MG63 (cell line): Measurements from ENCODE around the gene ICAM4. TPM values are rescaled to one million over a fixed set of nuclear protein-coding genes. Genes with fewer than 3 reads are reported as not detected.
"Not testable (repeated sequence)": the region's sequence is repeated elsewhere in the genome, so short reads cannot be mapped to it uniquely, and the experiment has no call there.

Experiments used
- DNase-seq: peaks from one replicate; pipeline ENCODE4 v3.0.0-alpha.2; 2020
- H3K27me3 ChIP-seq: fragments of 250-450 bp; sonication (Bioruptor Pico); 2 replicates; pipeline ENCODE4 v1.5.1; 2020; ENCODE audit warnings: mild to moderate bottlenecking, moderate library complexity
- H3K36me3 ChIP-seq: fragments of 250-450 bp; sonication (Bioruptor Pico); 2 replicates; pipeline ENCODE4 v1.5.1; 2020; ENCODE audit warnings: mild to moderate bottlenecking, moderate library complexity
- H3K4me3 ChIP-seq: fragments of 250-450 bp; sonication (Bioruptor Pico); 2 replicates; pipeline ENCODE4 v1.5.1; 2020; ENCODE audit warnings: mild to moderate bottlenecking, moderate library complexity
- H3K9me3 ChIP-seq: fragments of 250-450 bp; sonication (Bioruptor Pico); 2 replicates; pipeline ENCODE4 v1.5.1; 2020; ENCODE audit warnings: mild to moderate bottlenecking, moderate library complexity
- total RNA-seq: library from RNA; depleted of rRNA; stranded (reverse); fragments of >200 nt; shearing (Covaris generic); gene quantifications from 2 replicates; pipeline ENCODE4 v1.2.3, GENCODE V29; 2014; ENCODE audit warnings: low replicate concordance; rRNA removed

The ICAM4 gene, protein sequence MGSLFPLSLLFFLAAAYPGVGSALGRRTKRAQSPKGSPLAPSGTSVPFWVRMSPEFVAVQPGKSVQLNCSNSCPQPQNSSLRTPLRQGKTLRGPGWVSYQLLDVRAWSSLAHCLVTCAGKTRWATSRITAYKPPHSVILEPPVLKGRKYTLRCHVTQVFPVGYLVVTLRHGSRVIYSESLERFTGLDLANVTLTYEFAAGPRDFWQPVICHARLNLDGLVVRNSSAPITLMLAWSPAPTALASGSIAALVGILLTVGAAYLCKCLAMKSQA
- not detected in 2 replicates for total RNA-seq

DNA sequence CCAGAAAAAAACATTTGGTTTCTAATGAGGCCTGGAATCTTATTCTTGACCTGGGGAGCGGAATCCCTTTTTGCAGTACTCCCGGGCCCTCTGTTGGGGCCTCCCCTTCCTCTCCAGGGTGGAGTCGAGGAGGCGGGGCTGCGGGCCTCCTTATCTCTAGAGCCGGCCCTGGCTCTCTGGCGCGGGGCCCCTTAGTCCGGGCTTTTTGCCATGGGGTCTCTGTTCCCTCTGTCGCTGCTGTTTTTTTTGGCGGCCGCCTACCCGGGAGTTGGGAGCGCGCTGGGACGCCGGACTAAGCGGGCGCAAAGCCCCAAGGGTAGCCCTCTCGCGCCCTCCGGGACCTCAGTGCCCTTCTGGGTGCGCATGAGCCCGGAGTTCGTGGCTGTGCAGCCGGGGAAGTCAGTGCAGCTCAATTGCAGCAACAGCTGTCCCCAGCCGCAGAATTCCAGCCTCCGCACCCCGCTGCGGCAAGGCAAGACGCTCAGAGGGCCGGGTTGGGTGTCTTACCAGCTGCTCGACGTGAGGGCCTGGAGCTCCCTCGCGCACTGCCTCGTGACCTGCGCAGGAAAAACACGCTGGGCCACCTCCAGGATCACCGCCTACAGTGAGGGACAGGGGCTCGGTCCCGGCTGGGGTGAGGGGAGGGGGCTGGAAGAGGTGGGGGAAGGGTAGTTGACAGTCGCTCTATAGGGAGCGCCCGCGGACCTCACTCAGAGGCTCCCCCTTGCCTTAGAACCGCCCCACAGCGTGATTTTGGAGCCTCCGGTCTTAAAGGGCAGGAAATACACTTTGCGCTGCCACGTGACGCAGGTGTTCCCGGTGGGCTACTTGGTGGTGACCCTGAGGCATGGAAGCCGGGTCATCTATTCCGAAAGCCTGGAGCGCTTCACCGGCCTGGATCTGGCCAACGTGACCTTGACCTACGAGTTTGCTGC lies at the start of gene ICAM4:
TSS of gene ICAM4 (plus strand) at position 153 of the 935 bp plus-strand sequence. CDS start at position 211, 58 bp downstream.
- H3K4me3 ChIP-seq = no peak within 1 kb of the TSS
- DNase-seq = no peak
- peaks cover 34% of the 10 kb centered on the region for H3K27me3 ChIP-seq

DNA sequence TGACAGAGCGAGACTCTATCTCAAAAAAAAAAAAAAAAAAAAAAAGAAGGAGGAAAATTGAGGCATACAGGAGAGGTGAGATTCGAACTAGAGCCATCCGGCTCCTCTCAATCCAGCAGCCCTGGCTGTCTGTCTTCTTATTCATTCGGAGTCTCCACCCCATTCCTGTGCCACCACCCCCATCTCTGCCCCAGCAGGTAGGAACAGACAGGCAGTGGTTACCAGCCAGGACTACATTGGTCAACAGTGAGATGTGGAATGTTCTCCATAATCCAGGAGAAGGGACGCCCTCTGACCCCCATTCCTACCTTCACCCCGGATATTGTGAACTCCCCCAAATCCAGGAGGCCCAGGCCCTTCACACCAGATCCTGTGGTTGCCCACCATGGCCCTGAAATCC lies 49.1 kb upstream of the ICAM4 start:
- no peaks in the 10 kb centered on the region for H3K9me3 ChIP-seq
- no peaks in the 10 kb centered on the region for H3K27me3 ChIP-seq
- no peaks in the 10 kb centered on the region for H3K36me3 ChIP-seq
- peak; percentile 74 for DNase-seq
- H3K4me3 ChIP-seq = no peak overlapping the region

More for the DNA sequence above, at the start of gene ICAM4:
- Histone ChIP-seq H3K36me3 (no peaks in the 10 kb centered on the region), H3K9me3 (peaks cover 3% of the 10 kb centered on the region; the same call in 1 of the 2 replicates)

DNA sequence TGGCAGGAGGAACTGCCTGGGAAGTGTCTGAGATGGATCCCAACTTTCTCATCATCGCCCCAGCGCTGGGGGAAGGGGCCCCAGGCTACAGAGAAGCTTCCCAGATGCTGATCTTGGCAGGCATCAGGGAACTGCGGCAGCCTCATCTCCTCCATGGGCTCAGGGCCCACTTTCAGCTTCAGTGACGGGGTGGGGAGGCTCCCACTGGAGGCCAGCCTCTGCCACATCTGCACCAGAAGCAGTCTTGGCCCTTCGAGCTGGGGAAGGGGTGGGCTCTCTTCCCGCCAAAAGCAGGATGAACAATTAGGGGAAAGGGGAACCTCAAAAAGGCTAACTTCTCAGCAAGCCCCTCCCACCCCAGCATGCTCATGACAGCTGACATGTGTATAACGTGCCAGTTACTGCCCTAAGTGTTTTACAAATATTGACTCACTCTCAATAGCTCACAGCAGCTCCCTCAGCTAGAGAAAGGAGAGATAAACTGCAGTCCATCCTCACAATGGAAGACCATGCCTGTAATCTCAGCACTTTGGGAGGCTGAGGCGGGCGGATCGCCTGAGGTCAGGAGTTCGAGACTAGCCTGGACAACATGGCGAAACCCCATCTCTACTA lies 48.5 kb upstream of the ICAM4 start:
- H3K36me3 ChIP-seq = no peaks in the 10 kb centered on the region
- H3K9me3 ChIP-seq = no peaks in the 10 kb centered on the region
- peak; percentile 99 for DNase-seq
- no peaks in the 10 kb centered on the region for H3K27me3 ChIP-seq
- H3K4me3 ChIP-seq = no peak overlapping the region

DNA sequence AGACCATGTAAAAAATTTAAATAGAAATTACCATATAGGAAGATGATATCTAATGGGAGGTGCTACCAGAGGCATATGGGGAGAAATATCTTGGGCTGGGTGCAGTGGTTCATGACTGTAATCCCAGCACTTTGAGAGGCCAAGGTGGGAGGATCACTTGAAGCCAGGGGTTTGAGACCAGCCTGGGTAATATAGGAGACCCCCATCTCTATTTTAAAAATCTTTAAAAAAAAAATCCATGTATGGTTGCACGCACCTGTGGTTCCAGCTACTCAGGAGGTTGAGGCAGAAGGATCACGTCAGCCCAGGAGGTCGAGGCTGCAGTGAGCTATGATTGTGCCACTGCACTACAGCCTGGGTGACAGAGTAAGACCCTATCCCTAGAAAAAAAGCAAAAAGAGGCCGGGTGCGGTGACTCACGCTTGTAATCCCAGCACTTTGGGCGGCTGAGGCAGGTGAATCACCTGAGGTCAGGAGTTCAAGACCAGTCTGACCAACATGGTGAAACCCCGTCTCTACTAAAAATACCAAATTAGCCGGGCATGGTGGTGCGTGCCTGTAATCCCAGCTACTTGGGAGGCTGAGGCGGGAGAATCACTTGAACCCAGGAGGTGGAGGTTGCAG lies 44.8 kb upstream of the ICAM4 start:
- H3K4me3 ChIP-seq, H3K9me3 ChIP-seq, H3K27me3 ChIP-seq, H3K36me3 ChIP-seq: not testable (repeated sequence)
- peak; percentile 41 for DNase-seq

DNA sequence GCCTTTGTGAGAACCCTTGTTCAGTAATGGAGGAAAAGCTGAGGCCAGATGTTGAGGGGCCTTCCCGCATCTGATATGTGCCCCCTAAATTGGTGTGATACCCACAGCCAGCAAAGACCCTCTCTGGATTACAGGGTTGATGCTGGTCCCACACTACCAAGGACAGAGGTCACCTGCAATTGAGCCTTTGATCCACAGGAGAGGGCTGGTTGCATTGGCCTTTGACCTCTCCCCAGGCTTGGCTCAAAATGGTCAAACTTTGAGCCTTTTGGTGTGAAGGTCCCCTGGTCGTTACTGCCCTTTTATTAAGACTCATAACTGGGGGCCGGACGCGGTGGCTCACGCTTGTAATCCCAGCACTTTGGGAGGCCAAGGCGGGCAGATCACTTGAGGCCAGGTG lies 43.1 kb upstream of the ICAM4 start:
- Histone ChIP-seq H3K9me3 (no peaks in the 10 kb centered on the region), H3K4me3 (no peak overlapping the region), H3K27me3 (no peaks in the 10 kb centered on the region), H3K36me3 (no peaks in the 10 kb centered on the region)
- no peak for DNase-seq

DNA sequence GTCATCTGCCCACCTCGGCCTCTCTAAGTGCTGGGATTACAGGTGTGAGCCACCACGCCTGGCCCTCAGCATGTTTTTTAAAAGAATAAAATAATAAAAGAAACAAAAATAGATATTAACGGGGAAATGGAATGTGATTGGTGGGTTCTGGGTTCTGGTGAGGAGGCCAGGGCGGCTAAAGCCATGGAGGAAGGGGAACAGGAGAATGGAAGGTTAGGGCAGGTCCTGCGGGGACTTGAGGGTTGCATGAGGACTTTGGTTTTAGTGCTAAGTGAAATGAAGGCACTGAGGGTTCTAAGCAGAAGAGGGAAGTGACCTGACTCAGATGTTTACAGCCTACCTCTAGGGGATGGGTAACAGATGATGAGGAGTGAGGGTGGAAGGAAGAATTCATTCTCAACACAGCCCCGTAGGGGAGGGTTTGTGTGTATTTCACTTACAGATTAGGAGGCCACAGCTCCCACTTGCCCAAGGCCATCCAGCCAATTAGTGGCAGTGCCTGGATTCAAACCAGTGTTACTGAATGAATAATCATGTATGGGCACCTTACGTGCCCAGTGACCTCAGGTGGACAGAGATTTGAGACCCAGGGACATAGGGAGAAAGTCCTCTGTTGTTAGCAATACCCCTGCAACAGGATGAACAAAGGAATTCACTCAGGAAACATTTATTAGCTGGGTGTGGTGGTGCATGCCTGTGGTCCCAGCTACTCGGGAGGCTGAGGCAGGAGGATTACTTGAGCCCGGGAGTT lies 41.4 kb upstream of the ICAM4 start:
- no peak for DNase-seq
- H3K27me3 ChIP-seq = no peaks in the 10 kb centered on the region
- H3K9me3 ChIP-seq = no peaks in the 10 kb centered on the region
- H3K36me3 ChIP-seq = no peaks in the 10 kb centered on the region
- no peak overlapping the region for H3K4me3 ChIP-seq

DNA sequence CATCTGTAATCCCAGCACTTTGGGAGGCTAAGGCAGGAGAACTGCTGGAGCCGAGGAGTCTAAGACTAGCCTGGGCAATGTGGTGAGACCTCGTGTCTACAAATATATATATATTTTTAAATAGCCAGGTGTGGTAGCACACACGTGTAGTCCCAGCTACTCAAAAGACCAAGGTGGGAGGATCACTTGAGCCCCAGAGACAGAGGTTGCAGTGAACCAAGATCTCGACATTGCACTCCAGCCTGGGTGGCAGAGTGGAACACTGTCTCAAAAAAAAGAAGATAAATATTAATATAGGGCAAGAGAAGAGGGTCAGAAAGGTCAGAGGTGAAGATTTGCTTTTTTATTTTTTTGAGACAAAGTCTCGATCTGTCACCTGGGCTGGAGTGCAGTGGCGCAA lies 40.2 kb upstream of the ICAM4 start:
- H3K27me3 ChIP-seq = no peaks in the 10 kb centered on the region
- DNase-seq = no peak

DNA sequence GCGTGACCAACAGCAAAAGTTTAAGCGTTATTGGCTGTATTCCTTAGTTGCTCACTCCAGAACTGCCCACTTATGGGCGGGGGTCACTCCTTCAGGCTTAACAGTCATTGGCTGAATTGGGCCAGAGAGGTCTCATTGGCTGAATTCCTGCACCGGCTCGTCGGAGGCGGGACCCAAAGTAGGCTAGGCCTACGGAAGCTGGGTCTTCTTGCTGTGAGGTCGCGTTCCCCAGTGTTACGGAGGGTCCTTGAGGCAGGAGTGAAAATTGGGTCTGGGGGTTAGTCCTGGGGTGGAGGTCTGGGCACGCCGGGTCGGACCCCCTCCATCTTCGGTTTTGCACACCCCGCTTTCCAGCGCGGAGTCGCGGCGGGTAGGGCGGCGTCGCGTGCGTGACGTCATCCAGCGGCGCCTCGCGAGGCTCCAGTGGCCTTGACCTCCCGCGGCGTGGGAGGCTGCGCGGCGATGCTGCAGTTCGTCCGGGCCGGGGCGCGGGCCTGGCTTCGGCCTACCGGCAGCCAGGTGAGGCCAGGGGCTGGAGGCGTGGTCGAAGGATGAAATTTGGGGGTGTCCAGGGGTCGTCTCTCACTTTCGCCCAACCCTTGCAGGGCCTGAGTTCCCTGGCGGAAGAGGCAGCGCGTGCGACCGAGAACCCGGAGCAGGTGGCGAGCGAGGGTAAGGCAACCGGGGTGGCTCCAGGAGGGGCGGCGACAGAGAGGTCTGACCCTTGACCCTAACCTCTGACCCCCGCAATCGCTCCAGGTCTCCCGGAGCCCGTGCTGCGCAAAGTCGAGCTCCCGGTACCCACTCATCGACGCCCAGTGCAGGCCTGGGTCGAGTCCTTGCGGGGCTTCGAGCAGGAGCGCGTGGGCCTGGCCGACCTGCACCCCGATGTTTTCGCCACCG lies 34.7 kb upstream of the ICAM4 start, which contains the start of gene MRPL4:
TSS of gene MRPL4 (plus strand) at position 423 of the 903 bp plus-strand sequence. CDS start at position 463, 40 bp downstream.
- peak within 1 kb of the TSS; percentile 97 for H3K4me3 ChIP-seq
- peak; percentile 100 for DNase-seq
- no peaks in the 10 kb centered on the region for H3K27me3 ChIP-seq
- peaks cover 46% of the 10 kb centered on the region for H3K36me3 ChIP-seq
- 0 out of 2 replicates have a peak, but pooled peaks cover 2% of the 10 kb centered on the region for H3K9me3 ChIP-seq

More for the DNA sequence above, 40.2 kb upstream of the ICAM4 start:
- H3K36me3 ChIP-seq = no peaks in the 10 kb centered on the region
- no peaks in the 10 kb centered on the region for H3K9me3 ChIP-seq
- no peak overlapping the region for H3K4me3 ChIP-seq

DNA sequence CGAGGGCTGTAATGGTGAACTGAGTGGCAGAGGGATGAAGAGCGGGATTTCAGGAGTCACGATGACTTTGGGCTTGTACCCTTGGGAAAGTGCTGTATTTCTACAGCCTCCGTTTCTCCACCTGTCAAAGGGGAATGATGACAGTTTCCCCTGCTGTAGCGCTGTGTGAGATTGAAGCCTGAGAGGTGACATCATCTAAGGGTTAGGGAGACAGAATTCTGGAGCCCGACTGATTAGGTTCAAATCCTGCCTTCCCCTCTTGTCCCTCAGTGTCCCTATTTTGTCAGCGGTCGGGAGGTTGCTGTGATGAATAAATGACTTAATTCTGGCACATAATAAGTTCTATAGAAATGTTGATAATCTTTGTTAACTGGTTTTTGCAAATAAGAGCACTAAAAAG lies 34.0 kb upstream of the ICAM4 start:
- peaks cover 53% of the 10 kb centered on the region for H3K36me3 ChIP-seq
- H3K9me3 ChIP-seq = 0 out of 2 replicates have a peak, but pooled peaks cover 2% of the 10 kb centered on the region
- H3K4me3 ChIP-seq = peak overlapping the region; percentile 97

DNA sequence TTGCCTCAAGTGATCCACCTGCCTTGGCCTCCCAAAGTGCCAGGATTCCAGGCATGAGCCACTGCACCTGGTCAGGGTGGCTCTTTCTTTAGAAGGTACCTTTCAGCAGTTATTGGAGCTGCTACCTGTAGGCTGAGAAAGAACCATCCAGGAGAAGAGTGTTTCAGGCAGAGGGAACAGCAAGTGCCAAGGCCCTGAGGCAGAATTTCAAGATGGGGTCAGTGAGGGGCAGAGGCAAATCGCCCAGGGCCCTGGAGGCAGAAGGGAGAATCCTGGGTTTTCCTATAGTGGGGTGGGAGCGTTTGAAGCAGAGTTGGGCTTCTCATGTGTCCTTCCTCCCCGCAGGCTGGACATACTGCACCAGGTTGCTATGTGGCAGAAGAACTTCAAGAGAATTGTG lies 32.5 kb upstream of the ICAM4 start:
- no peak for DNase-seq
- Histone ChIP-seq H3K4me3 (no peak overlapping the region), H3K36me3 (peaks cover 67% of the 10 kb centered on the region), H3K9me3 (0 out of 2 replicates have a peak, but pooled peaks cover 2% of the 10 kb centered on the region), H3K27me3 (no peaks in the 10 kb centered on the region)

More for the DNA sequence above, 34.0 kb upstream of the ICAM4 start:
- H3K27me3 ChIP-seq = no peaks in the 10 kb centered on the region
- DNase-seq = no peak

DNA sequence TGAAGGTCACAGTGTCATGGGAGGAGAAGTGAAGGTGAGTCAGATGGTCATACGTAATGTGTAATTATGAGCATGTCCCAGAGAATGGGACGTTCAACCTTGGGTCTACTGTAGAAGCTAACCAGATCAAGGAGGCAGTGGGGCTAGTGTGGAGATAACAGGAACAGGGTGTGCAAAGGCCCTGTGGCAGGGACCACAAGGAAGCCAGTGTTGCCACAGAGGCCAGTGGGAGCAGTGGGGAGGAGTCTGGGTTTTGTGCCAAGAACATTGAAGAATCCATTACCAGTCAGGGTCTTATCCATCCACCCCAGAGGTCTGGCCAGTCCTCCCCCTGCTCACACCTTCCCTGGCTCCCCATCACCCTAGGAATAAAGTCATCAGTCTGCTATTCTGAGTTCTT lies 31.4 kb upstream of the ICAM4 start:
- H3K9me3 ChIP-seq = 0 out of 2 replicates have a peak, but pooled peaks cover 2% of the 10 kb centered on the region
- no peak overlapping the region for H3K4me3 ChIP-seq
- DNase-seq = no peak
- H3K36me3 ChIP-seq = peaks cover 68% of the 10 kb centered on the region
- H3K27me3 ChIP-seq = no peaks in the 10 kb centered on the region

DNA sequence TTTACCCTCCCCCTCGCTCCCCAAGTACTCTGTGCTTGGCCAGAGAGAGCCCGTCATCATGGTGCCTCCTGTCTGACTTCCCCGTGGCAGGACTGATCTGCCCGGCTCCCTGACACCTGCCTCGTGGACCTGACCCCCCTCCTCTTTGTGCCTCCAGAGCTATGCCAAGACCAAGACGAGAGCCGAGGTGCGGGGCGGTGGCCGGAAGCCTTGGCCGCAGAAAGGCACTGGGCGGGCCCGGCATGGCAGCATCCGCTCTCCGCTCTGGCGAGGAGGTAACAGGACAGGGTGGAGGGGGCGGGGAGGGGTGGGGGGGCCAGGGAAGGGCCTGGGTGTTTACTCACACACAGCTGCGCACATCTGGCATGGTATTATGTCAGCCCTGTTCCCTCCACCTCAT lies 30.2 kb upstream of the ICAM4 start:
- DNase-seq = no peak

DNA sequence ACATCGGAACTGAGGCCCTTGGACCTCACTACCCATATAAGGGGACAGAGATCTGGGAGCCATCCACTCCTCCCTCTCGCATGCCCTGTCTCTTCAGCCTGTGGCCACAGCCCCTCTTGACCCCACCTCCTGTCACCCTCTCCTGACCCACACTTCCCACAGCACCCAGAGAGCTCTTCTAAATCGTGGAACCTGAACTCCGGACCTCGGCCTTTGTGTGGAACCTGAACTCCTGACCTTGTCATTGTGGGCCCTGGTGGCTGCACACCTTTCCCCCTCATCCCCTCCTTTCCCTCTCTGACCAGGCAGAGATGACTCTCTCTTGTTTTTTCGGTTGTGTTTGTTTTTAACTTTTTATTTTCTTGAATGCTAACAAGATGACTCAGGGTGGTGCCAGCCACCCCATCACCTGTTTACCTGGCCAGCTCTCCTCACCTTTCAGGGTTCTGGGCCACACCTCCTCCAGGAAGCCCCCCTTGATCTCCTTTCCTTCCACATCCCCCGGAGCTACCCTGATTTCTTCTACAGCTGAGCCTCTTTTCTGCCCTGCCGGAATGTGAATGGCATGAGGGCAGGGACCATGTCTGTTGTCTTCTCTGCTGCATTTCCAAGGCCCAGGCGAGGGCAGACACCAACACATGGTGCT lies 29.7 kb upstream of the ICAM4 start:
- Histone ChIP-seq H3K9me3 (0 out of 2 replicates have a peak, but pooled peaks cover 2% of the 10 kb centered on the region), H3K27me3 (no peaks in the 10 kb centered on the region), H3K36me3 (peaks cover 65% of the 10 kb centered on the region), H3K4me3 (no peak overlapping the region)
- DNase-seq = no peak

More for the DNA sequence above, 30.2 kb upstream of the ICAM4 start:
- no peaks in the 10 kb centered on the region for H3K27me3 ChIP-seq
- H3K9me3 ChIP-seq = 0 out of 2 replicates have a peak, but pooled peaks cover 2% of the 10 kb centered on the region
- peaks cover 68% of the 10 kb centered on the region for H3K36me3 ChIP-seq
- no peak overlapping the region for H3K4me3 ChIP-seq

DNA sequence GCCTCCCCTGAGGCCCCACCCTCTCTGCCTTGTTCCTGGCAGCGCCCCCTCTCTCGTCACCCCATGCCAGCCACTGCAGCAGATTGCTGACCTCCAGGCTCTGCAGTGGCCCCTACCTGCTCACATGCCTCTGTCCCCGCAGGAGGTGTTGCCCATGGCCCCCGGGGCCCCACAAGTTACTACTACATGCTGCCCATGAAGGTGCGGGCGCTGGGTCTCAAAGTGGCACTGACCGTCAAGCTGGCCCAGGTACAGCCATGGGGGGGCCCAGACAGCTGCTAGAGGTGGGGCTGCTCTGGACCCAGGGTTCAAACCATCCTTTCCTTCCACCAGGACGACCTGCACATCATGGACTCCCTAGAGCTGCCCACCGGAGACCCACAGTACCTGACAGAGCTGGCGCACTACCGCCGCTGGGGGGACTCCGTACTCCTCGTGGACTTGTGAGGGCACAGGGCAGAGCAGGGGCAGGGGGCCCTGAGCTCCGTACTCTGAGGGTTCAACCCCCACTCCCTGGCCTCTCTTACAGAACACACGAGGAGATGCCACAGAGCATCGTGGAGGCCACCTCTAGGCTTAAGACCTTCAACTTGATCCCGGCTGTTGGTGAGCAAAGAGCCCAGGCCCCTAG lies 28.6 kb upstream of the ICAM4 start:
- Histone ChIP-seq H3K9me3 (no peaks in the 10 kb centered on the region), H3K4me3 (no peak overlapping the region), H3K36me3 (peaks cover 55% of the 10 kb centered on the region), H3K27me3 (no peaks in the 10 kb centered on the region)
- no peak for DNase-seq
